ENCODE results near the gene ACOT6. TPM values are rescaled to one million over a fixed set of nuclear protein-coding genes. Genes with fewer than 3 reads are reported as not detected.
"Not testable (repeated sequence)": the region's sequence is repeated elsewhere in the genome, so short reads cannot be mapped to it uniquely, and the experiment has no call there.

Gene ACOT6, protein sequence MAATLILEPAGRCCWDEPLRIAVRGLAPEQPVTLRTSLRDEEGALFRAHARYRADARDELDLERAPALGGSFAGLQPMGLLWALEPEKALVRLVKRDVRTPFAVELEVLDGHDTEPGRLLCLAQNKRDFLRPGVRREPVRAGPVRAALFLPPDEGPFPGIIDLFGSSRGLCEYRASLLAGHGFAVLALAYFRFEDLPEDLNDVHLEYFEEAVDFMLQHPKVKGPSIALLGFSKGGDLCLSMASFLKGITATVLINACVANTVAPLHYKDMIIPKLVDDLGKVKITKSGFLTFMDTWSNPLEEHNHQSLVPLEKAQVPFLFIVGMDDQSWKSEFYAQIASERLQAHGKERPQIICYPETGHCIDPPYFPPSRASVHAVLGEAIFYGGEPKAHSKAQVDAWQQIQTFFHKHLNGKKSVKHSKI
- total RNA-seq: not detected

DNA sequence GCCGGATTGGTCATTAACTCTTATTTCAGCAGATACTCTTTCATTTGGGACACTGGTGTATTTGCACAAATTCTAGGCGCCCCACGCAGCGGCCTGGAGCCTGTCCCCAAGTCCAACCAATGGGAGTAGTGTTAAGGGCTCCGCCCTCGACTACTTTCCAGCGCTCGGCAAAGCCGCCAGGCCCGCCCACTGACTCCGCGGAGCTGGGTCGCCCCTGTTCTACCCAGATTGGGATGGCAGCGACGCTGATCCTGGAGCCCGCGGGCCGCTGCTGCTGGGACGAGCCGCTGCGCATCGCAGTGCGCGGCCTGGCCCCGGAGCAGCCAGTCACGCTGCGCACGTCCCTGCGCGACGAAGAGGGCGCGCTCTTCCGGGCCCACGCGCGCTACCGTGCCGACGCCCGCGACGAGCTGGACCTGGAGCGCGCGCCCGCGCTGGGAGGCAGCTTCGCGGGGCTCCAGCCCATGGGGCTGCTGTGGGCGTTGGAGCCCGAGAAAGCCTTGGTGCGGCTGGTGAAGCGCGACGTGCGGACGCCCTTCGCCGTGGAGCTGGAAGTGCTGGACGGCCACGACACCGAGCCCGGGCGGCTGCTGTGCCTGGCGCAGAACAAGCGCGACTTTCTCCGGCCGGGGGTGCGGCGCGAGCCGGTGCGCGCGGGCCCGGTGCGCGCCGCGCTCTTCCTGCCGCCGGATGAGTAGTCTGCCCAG, at the start of gene ACOT6:
Gene ACOT6, plus strand, starts transcription at position 179 of the 707 bp plus-strand sequence. Its CDS starts 55 bp downstream, at position 234.
- TF ChIP-seq, protein P1, sequence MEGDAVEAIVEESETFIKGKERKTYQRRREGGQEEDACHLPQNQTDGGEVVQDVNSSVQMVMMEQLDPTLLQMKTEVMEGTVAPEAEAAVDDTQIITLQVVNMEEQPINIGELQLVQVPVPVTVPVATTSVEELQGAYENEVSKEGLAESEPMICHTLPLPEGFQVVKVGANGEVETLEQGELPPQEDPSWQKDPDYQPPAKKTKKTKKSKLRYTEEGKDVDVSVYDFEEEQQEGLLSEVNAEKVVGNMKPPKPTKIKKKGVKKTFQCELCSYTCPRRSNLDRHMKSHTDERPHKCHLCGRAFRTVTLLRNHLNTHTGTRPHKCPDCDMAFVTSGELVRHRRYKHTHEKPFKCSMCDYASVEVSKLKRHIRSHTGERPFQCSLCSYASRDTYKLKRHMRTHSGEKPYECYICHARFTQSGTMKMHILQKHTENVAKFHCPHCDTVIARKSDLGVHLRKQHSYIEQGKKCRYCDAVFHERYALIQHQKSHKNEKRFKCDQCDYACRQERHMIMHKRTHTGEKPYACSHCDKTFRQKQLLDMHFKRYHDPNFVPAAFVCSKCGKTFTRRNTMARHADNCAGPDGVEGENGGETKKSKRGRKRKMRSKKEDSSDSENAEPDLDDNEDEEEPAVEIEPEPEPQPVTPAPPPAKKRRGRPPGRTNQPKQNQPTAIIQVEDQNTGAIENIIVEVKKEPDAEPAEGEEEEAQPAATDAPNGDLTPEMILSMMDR (IDR thresholded peaks at IDR 0.05): no peak
- Histone ChIP-seq H3K27ac (peak within 1 kb of the TSS; percentile 85 to 86), H3K4me3 (peak within 1 kb of the TSS; percentile 73 to 80), H3K36me3 (no peaks in the 10 kb centered on the region), H3K27me3 (no peaks in the 10 kb centered on the region), H3K4me1 (no peaks in the 10 kb centered on the region), H3K9me3 (no peaks in the 10 kb centered on the region)
- DNase-seq (ENCODE audit: low spot score in 2 of 2): peak; percentile 15 to 85
- intact Hi-C loops (cut with DNase I): loop anchor here (2.0 to 5.0 kb wide), 2 partner anchors 42 to 120 kb away; partner anchors contain the start of gene RIOX1

DNA sequence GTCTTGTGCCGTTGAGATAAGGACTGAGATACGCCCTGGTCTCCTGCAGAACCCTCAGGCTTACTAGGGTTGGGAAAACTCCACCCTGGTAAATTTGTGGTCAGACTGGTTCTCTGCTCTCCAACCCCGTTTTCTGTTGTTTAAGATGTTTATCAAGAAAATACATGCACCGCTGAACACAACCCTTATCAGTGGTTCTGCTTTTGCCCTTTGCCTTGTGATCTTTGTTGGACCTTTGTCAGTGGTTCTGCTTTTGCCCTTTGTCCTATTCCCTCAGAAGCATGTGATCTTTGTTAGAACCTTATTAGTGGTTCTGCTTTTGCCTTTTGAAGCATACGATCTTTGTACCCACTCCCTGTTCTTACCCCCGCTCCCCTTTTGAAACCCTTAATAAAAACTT, 49.6 kb upstream of the ACOT6 start:
- H3K9me3 ChIP-seq; DNase-seq (ENCODE audit: low spot score in 2 of 2); H3K27ac ChIP-seq; intact Hi-C loops (cut with DNase I); H3K36me3 ChIP-seq; H3K27me3 ChIP-seq; H3K4me3 ChIP-seq: not testable (repeated sequence)
- H3K4me1 ChIP-seq: peaks cover 0 to 12% of the 10 kb centered on the region in 2 donors

DNA sequence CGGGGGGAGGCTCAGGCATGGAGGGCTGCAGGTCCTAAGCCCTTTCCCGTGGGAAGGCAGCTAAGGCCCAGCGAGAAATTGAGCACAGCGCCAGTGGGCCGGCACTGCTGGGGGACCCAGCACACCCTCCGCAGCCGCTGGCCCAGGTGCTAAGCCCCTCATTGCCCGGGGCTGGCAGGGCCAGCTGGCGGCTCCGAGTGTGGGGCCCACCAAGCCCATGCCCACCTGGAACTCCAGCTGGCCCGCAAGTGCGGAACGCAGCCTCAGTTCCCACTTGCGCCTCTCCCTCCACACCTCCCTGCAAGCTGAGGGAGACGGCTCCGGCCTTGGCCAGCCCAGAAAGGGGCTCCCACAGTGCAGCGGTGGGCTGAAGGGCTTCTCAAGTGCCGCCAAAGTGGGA, 45.9 kb upstream of the ACOT6 start:
- not testable (repeated sequence) for H3K27ac ChIP-seq; H3K9me3 ChIP-seq; H3K27me3 ChIP-seq; DNase-seq (ENCODE audit: low spot score in 2 of 2); H3K36me3 ChIP-seq
- intact Hi-C loops (cut with DNase I): loop anchor here (5.0 kb wide), 1 partner anchor 44 kb away; no protein-coding TSS in a partner anchor
- Histone ChIP-seq H3K4me3 (peak overlapping the region in 1 of 2 donors; percentile 83), H3K4me1 (peaks cover 0 to 26% of the 10 kb centered on the region in 2 donors)

DNA sequence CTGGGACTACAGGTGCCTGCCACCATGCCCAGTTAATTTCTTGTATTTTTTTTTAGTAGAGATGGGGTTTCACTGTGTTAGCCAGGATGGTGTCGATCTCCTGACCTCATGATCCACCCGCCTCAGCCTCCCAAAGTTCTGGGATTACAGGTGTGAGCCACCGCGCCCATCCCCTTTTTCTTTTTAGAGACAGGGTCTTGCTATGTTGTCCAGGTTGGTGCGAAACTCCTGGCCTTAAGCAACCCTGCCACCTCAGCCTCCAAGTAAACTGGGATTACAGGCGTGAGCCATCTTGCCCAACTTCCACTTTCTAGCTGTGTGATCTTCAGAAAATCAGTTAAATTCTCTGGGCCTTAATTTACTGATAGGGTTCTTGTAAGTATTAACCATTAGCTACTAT, 45.4 kb upstream of the ACOT6 start:
- peak overlapping the region in 1 of 2 donors; percentile 91 for H3K27ac ChIP-seq
- not testable (repeated sequence) for H3K9me3 ChIP-seq; DNase-seq (ENCODE audit: low spot score in 2 of 2); H3K27me3 ChIP-seq; H3K36me3 ChIP-seq
- H3K4me3 ChIP-seq: peak overlapping the region in 1 of 2 donors; percentile 83
- intact Hi-C loops (cut with DNase I): loop anchor here (5.0 kb wide), 1 partner anchor 45 kb away; no protein-coding TSS in a partner anchor
- peaks cover 0 to 26% of the 10 kb centered on the region in 2 donors for H3K4me1 ChIP-seq

DNA sequence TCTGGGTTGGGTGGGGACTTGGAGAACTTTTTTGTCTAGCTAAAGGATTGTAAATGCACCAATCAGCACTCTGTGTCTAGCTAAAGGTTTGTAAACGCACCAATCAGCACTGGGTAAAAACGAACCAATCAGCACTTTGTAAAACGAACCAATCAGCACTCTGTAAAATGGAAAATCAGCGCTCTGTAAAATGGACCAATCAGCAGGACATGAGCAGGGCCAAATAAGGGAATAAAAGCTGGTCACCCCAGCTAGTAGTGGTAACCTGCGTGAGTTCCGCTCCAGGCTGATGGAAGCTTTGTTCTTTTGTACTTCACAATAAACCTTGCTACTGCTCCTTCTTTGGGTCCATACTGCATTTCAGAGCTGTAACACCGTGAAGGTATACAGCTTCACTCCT, 45.0 kb upstream of the ACOT6 start:
- no peak for DNase-seq (ENCODE audit: low spot score in 2 of 2)
- peak overlapping the region; percentile 80 to 83 for H3K4me3 ChIP-seq
- H3K27ac ChIP-seq: peak overlapping the region; percentile 91 to 96
- TF ChIP-seq, protein P1 (IDR thresholded peaks at IDR 0.05): no peak
- H3K9me3 ChIP-seq: peaks cover 0 to 3% of the 10 kb centered on the region in 2 donors
- H3K36me3 ChIP-seq: no peaks in the 10 kb centered on the region
- intact Hi-C loops (cut with DNase I): loop anchor here (5.0 kb wide), 1 partner anchor 45 kb away; no protein-coding TSS in a partner anchor
- H3K27me3 ChIP-seq: no peaks in the 10 kb centered on the region
- peaks cover 0 to 26% of the 10 kb centered on the region in 2 donors for H3K4me1 ChIP-seq

DNA sequence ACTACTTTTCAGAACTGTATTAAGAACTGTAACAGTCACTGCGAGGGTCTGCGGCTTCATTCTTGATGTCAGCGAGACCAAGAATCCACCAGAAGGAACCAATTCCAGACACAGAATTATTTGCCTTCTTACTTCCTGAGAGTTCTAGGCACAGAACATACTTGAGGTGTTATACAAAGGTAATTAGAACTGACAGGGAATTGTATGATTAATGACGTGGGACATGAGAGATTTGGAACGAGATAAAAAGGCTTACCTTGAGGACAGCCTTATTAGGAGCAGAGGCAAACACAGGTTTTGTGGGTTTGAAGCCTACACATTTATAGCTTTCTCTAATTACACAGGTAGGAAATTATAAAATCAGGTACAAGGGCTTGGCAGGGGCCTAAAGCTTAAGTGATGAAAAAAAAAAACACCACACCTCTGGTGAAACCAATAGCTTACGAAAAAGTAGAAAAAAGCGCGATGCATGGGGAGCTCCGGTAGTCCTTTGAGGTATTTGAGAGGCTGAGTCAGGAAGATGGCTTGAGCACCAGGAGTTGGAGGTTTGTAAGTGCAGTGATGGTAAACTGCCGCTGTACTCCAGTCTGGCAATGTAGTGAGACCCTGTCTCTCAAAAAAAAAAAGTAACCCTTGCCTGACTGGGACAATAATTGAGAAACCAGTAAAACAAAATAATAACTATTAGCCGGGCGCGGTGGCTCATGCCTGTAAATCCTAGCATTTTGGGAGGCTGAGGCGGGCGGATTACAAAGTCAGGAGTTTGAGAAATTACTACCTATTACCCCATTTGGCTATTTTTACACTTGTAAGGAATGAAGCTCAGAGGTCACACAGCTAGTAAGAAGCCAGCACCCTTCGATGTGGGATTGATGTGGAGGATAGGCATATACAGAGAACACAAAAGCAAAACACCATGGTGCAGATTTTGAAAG, 44.1 kb upstream of the ACOT6 start:
- TF ChIP-seq, protein P1 (IDR thresholded peaks at IDR 0.05): peak in 1 of 3 experiments; percentile 7
- Histone ChIP-seq H3K4me3 (peak overlapping the region; percentile 80 to 83), H3K36me3 (peaks cover 0 to under 1% of the 10 kb centered on the region in 2 donors), H3K27ac (peak overlapping the region; percentile 91 to 96), H3K27me3 (no peaks in the 10 kb centered on the region), H3K9me3 (no peaks in the 10 kb centered on the region), H3K4me1 (peaks cover 0 to 26% of the 10 kb centered on the region in 2 donors)
- intact Hi-C loops (cut with DNase I): loop anchor here (5.0 kb wide), 1 partner anchor 46 kb away; no protein-coding TSS in a partner anchor
- no peak for DNase-seq (ENCODE audit: low spot score in 2 of 2)

DNA sequence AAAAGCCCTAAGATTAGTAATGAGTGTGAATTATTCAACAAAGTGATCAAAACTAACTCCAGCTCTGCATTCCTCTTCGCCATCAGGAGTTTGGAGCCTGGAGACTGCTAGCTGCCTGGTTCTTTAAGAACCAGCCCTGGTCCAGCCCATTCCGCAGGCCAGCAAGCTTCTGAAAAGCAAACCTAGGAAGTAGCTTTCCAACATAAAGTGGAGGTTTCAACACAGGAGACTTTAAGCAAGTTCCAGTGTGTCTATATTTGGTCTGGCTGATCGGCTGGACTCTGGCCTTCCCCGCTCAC, 43.5 kb upstream of the ACOT6 start:
- H3K27ac ChIP-seq: peak overlapping the region; percentile 91 to 96
- intact Hi-C loops (cut with DNase I): loop anchor here (5.0 kb wide), 1 partner anchor 47 kb away; no protein-coding TSS in a partner anchor
- H3K4me1 ChIP-seq: peaks cover 0 to 26% of the 10 kb centered on the region in 2 donors
- not testable (repeated sequence) for DNase-seq (ENCODE audit: low spot score in 2 of 2); H3K27me3 ChIP-seq; H3K36me3 ChIP-seq; H3K9me3 ChIP-seq
- peak overlapping the region; percentile 80 to 83 for H3K4me3 ChIP-seq
